GM21529 (cell line): ENCODE results near the gene PRICKLE4.

Source experiments
- ATAC-seq: cut with Tn5 transposase; IDR thresholded peaks from one replicate; pipeline ENCODE4 v1.9.1; 2021; ENCODE audit not compliant: unreplicated experiment

PRICKLE4 gene, protein sequence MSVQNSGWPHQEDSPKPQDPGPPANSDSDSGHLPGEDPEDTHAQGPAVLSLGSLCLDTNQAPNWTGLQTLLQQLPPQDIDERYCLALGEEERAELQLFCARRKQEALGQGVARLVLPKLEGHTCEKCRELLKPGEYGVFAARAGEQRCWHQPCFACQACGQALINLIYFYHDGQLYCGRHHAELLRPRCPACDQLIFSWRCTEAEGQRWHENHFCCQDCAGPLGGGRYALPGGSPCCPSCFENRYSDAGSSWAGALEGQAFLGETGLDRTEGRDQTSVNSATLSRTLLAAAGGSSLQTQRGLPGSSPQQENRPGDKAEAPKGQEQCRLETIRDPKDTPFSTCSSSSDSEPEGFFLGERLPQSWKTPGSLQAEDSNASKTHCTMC

DNA sequence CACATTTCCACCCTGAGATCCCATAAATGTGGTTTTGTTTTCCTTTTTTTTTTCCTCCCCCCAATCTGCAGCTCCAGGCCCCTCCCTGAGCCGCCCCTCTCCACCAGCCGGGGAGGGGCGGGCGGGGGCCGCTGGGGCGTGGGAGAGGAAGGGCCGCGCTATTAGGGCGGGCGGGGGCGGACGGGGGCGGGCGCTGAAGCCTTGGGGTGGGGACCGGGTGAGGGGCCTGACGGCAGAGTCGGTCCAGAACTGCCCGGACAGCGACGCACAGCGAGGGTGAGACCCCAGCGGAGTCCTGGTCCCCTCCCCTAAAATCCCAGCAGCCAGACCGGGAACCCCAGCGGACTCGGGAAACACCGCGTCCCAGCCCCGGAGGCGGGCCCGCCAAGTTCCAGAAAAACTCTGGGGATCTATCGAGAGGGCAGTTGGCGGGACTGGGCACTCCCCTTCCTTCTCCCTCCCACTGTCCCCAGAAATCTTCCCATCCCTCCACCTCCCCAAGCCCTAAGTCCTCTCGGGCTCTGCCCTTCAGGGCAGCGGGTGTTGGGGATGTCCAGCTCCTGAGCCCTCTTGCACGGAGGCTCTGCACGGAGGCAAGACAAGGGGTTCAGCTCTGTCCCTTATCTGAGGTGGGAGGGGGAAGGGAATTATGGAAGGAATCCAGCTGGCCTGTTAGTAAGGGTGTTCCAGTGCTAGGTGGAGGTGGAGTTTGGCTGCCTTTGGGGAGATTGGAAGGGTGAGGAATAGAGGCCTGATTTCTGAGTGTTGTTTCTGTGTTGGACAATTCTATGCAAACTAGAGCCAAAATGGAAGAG is at the start of gene PRICKLE4:
PRICKLE4 (plus strand) TSS at position 232 of the 815 bp plus-strand sequence. CDS start 2,692 bp downstream, outside the sequence.
- no peak for ATAC-seq

DNA sequence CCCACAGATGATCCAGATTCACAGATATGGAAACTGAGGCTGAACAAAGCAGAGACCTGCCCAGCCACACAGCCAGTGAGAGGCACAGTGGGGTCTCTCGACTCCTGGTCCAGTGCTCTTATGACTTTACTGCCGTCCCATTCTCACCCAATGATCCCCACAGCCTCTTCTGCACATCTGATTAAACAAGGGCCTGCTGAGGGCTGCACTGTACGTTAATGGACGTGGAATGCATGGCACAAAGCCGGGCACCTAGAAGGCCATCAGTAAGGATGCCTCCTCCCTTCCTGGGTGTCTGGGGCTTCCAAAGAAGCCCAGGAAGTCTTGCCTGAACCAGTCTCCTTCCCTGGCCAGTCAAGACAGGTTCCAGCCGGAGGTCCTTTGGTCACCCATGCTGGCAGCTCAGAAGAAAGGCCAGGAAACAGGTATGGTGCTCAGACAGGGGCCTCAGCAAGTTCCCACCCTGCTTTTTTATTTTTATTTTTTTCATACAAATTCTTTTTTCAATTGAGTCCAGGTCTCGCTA is 49.0 kb upstream of the PRICKLE4 start:
- no peak for ATAC-seq

DNA sequence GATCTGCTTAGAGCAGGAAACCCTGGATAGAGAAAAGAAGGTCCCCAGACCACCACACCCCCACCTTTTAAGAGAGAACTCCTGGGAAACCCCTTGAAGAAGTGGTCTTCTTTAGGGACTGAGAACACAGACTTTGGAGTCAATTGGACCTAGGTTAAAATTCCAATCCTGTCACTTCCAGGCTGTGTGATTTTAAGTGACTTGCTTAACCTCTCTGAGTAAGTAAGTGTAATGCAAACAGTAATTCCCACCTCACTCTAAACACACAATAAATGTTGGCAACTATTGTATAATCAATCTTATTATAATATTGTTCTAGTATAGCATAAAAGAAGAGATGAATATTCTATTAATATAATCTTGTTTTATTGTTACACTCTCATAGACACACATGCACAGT is 48.4 kb upstream of the PRICKLE4 start:
- ATAC-seq = no peak

DNA sequence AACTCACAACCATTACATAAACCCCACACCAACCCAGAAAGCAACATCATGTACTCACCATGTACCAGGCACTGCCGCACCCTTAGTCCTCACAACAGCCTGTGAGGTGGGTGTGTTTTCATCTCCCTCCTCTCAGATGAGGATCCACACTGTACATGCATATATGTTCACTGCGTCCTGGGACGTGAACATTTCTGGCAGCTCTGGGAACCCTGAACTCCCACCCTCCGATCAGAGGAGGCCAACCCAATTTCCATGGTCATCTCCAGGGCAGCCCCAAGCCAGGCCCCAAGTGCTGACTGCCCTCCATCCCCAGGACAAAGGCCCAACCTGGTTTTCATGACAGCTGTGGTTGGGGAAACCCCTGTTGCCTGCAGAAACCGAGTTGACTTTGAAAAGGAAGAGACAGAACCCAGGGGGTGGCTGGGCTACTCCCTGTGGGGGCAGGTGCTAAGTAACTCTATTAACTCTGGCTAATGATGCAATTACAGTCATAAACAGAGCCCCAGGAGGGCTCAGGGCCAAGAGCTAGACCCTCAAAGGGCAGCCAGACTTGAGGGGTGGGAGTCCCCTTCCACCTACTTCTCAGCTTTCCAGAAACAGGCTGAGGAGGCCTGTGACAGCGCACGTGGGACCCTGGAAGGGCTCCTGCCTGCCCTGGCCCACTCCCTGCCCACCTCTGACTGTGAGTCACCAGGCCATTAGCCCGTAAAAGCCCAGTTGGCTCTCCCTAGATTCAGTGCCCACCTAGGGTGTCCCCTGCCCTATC is 47.8 kb upstream of the PRICKLE4 start:
- ATAC-seq = peak; percentile 33

DNA sequence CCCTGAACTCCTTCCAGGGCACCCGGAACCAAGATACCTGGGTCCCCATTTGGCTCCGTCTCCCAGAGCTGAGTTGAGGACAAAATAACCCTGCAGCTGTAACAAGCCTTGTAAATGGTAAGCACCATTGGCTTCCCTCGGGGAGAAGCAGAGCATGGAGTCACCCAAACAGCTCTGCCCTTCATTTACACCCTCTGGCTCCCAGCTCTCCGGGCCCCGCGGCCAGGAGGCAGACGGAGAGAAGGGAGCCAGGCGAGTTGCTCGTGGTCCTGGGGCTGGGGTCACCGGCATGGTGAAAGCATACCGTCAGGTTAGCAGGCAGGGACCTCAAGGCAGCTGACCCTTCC is 47.2 kb upstream of the PRICKLE4 start:
- no peak for ATAC-seq

DNA sequence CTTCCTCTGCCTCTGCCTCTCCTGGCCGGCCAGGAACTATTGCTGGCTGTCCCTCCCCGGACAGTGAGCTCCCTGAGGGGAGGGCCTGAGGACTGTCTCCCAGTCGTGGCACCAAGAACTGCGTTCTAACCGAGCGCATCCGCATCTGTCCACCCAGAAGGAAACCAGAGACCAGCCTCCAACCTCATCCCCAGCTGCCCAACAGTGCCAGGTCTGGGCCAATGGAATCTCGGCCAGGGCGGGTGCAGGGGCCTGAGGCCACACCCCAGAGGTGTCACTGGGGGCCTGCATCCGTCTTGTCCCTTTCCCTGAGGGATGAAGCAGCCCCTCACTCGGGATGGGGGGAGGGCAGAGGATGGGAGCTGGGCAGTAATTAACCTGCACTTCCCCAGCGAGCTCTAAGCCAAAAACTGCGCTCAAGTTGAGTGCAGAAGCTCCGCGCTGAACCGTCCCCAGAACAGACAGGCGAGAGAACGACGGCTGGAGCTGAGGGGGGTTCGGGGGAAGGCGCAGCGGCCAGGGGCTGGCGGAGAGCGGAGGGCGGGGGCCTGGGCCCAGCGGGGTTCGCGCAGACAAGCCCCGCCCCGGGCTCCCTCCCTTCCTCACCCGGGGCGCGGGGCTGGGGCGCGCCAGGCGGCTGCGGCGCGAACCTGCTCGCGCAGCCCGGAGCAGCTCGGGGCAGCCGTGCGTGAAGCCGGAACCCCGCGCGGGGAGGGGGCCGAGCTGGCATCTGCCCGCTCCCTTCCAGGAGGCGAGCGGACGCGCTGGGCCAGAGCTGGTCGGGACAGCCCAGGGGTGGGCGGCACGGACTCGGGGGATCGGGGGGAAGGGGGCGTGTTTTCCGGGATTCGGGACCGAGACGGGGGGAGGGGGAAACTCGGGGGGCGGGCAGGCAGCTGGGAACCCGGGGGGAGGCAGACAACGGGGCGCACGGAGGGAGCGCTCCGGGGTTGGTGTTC is 46.6 kb upstream of the PRICKLE4 start:
- peak; percentile 45 for ATAC-seq

DNA sequence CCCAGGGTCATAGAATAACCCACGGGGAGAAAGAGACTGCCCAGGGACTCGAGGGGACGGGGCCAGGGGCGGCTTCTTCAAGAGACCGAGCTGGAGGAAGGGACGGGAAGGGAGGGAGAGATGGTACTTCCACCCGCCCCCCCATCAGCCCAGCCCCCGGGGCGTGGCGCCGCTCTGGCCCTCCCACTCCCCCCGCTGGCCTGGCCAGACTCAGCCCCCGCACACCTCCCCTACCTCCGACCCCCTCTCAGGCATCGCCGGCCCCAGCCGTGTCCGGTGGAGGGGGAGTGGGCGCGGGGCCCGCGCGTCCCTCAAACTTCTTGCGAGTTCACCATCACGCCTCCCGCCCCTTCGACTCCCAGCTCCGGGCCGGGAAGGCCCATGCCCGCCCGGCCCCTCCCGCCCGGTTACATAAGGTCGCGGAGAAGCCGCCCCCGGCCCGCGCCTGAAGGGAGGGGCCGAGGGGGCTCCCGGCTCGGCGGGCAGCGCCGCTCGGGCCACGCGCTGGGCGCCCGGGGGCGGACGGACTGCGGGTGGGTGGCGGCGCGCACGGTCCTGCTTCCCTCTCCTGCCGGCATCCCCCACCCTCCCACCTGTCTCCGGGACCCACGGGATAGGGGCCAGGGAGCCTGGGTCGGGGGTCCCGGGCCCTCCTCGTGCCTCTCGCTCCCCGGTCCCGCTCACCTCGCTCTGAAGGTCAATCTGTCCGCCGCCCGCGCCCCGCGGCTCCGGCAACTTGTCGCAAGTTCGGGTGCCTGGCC is 45.7 kb upstream of the PRICKLE4 start:
- ATAC-seq = peak; percentile 29

DNA sequence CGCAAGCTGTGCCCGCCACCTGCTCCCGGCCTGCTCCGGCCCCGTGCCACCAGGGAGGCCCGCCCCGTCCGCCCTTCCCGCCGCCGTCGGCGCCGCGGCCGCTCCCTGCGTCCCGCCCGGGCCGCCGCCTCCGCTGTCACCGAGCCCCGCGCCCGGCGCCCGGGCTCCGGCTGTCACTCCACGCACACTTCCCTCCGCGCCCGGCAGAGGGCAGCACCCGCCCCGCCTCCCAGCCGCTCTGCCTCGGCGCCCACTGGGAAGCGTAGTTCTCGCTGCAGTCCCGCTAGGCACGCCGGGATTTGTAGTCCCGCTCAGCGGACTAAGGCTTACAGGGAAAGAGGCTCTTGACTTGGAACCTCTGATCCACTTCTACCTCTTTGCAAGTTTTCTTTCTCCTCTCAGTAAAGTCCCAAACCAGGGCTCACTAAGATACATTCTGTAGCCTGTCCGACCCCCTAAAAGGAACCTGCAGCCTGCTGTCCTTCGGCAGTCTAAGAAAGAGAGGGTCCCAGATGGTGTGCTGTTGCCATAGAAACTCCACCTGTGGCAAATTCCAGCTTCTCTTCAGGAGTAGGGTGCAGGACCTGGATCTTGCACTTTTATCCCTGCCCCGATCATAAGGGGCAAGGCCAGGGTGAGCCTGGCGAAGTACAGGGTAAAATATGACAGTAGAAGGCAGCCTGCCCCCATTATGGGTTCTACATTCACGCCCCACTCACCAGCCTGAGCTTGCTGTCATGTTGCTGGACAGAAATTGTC is 45.0 kb upstream of the PRICKLE4 start, which contains the start of gene TFEB:
TFEB (minus strand) TSS at position 182 of the 759 bp plus-strand sequence. CDS start 44,395 bp downstream, outside the sequence.
- ATAC-seq = peak; percentile 51

DNA sequence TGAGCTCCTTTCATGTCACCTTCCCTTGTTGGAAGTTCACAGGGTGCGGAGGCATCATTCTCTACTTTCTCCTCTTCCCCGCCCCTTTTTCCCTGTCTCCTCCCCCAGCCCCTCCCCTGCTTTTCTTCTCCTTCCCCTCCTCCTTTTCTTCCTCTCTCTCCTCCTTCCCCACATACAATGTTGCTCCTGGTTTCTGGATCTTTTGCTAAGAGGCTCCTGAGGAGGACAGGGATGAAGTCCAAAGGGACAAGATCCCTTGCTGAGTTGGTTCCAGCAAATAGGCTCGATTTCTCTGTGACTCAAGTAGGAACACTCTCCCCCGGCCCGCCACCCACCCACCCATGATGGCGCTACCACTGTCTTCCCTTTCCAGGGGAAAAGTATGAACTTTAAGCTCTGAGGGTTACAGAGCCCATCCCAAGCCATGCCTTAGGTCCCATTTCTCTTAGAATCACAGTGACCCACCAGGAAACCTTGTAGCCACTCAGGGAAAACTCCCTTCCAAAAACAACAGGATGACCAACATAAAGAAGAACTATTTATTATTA is 44.3 kb upstream of the PRICKLE4 start:
- no peak for ATAC-seq

DNA sequence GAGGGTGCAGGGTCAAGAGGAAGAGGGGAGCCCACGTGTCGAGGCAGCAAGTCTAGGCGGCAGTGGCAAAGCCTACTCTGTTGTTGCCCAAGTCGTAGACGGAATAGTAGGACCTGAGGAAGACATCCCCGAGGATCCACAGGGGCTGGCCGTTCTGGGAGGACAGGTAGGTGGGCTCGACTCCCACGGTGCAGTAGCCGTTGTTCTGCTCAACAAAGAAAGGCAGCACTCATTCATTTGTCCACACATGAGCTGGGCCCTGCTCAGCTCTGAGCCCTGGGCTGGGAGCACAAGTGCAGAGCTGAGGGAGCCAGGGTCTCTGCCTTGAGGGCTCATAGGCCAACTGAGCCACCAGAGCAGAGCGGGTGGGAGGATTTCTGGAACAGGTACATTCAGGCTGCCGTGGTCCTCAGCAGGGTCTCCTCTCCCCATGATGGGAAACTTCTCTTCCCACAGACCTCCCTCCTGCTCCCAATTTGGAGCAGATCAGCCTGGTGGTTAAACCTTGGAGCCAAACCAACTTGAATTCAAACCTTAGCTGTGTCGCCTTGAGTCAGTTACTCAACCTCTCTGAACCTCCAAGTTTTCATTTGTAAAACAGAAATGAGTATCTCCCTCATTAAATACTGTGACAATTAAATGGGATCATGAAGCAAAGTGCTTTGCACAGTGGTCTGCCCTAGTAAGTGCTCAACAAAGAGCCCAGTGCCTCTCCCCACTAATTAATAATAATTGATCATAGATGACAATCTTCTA is 43.6 kb upstream of the PRICKLE4 start:
- no peak for ATAC-seq

DNA sequence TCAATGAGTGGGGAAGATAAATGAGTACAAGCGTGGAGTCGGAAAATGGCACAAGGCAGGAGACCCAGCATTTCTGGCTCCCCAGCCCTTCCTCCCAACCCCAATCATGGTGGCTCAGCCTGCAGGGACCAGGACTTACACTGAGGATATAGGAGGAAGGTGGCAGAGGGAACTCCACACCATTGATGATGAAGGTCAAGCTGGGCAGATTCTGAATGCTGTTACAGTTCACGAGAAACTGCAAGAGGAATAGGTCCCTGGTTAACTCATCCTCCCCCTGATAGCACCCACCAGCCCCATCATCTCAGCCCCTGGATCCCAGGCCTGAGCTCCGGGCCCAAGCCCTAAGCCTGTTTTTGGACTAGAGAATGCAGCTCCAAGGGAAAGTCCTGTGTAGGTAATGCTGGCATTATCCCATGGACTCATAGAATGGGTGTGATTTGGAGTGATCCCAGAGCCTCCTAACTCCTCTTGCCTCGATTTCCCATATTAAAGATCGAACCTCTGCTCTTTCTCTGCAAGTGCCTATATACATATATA is 42.9 kb upstream of the PRICKLE4 start:
- no peak for ATAC-seq

DNA sequence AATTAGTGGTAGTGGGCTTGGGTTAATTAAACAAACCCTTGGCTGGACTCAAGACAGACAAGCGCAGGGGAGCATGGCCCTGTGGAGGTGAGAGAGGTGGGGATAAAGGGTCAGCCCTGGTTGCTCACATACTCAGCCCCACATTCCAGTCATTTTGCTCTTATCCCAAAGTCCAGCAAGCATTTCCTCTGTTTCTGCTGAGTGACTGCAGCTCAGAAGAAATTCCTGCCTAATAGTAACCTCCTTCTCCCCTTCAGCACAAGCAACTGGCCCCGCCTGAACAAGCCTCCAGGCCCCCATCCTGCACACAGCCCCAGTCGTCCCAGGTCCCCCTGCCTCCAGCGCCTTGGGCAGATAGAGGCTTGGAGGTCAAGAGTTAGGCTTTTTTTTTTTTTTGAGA is 41.5 kb upstream of the PRICKLE4 start:
- ATAC-seq = no peak

DNA sequence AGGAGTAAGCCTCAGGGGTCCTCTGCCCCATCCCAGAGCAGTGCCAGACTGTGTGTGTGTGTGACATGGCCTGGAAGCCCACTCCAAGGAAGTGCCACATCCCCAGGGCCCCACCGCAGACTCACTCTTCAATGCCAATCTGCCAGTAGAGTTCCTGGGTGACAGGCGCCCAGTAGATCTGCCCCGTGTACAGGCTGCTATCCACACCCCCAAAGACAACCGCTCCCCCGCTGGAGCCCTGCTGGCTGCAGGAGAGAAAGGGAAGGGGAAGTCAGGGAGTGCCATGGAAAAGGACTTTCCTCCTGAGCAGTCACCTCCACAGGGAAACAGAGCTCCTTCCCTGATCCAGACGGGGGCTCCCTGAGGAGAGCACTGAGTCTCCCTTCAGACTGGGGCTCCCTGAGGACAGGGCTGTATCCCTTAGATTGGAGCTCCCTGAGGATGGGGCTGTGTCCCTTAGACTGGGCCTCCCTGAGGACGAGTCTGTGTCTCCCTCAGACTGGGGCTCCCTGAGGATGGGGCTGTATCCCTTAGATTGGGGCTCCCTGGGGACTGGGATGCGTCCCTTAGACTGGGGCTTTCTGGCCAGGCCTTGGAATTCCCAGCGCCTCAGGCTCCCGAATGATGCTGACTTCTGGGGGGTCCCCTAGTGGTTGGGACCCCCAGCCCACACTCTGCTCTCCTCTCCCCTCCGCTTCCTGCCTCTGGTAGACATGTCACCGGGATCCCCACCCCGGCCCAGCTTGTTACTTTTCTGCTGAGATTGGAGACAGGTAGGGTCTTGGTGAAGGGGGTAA is 40.0 kb upstream of the PRICKLE4 start:
- no peak for ATAC-seq

DNA sequence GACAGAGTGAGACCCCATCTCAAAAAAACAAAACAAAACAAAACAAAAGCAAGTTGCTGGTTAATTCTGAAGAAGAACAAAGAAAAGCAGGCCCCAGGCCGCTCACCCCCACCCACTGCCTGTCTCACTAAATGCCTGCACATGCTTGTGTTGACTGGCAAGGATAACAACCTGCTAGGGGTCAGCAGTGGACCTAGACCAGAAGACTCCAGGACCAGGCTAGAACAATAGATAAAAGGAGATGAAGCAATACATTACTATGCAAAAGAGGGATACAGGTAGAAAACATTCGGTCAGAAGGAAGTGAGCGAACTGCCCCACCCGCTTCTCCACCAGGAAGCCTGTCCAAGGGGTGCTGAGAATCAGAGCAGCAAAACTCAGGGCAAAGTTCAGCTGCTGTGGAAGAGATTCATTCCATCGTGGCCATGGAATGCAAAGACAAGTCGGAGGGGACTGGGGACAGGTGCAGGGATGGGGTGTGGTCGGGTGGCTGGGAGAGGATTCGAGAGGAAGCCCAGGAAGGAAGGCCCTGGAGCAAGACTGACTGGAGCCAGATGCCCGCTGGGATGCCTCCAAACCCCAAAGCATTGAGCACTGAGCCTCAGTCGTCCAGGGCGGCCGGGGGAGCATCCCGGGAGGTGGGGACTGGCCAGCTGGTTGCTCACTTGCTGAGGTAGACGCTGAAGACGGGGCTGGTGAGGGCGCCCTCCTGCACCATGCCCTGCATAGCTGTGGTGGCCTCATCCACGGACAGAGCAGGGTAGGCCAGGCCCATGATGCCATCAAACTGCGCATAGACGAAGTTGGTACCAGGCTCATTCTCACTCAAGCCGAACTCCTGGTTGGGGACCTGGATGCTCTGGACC is 38.7 kb upstream of the PRICKLE4 start:
- no peak for ATAC-seq

DNA sequence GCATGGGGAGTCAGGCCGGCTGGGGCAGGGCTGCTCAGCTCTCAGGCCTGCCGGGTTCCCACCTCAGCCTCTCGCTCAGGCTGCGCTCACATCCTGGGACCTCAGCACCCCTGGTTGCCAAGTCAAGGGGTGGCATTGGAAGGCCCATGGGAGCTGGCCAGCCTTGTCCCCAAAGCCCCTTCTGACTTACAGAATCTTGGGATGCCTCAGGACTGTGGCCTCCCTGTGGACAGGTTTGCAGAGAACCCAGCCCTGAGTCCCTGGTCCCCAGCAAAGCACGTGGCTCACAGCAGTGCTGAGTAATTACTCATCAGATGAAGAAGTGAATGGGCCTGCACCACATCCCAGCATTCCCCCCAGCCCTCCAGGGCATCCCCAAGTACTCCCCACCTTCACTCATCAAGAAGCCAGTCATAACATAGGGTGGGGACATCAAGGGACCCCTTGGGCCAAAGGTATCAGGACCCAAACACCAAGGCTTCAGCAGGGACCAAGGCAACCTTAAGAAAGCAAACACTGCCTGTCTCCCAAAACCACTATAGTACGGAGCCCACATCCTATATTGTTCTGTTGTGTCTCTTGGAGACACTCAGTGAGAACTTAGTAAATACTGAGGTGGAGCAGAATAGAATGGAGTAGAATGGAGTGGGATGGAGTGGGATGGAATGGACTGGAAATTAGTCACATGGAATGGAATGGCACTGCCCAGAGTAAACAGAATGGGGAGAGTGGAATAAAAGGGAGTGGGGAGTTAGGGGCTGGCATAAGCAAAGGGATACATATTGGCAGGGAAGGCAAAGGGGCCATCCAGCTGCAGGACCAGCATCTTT is 37.0 kb upstream of the PRICKLE4 start:
- no peak for ATAC-seq
